HG03457 (cell line): ENCODE results near the gene CYP3A7.
"Not testable (repeated sequence)": the region's sequence is repeated elsewhere in the genome, so short reads cannot be mapped to it uniquely, and the experiment has no call there.

Experiments used
- ATAC-seq: cut with Tn5 transposase; IDR thresholded peaks from one replicate; pipeline ENCODE4 v1.9.1; 2021; ENCODE audit warnings: moderate number of reproducible peaks; ENCODE audit not compliant: unreplicated experiment

The CYP3A7 gene

DNA sequence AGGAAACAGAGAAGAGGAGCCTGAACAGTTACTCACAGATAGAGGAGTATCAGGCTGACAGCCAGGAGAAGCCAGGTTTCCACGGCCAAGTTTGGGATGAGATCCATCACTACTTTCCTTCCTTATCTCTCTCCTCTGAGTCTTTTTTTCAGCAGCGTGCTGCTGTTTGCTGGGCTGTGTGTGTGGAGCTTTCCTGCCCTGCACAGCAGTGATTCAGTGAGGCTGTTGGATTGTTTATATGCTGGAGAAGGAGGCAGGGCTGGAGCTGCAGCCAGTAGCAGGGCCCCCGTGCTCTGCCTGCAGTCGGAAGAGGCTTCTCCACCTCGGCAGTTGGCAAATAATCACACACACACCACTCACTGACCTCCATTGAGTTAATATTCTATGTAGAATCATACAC is at the start of gene CYP3A7:
Gene CYP3A7 (minus strand): TSS at position 210 of the 400 bp plus-strand sequence. CDS start 103 bp downstream, at position 107.
- ATAC-seq = no peak

DNA sequence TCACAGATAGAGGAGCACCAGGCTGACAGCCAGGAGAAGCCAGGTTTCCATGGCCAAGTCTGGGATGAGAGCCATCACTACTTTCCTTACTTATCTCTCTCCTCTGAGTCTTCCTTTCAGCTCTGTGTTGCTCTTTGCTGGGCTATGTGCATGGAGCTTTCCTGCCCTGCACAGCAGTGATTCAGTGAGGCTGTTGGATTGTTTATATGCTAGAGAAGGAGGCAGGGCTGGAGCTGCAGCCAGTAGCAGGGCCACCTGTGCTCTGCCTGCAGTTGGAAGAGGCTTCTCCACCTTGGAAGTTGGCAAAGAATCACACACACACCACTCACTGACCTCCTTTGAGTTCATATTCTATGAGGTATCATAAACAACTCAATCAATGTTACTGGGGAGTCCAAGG is 49.0 kb upstream of the CYP3A7 start, which contains the start of gene CYP3A4:
Gene CYP3A4 (minus strand): TSS at position 178 of the 400 bp plus-strand sequence. CDS start 103 bp downstream, at position 75.
- no peak for ATAC-seq

DNA sequence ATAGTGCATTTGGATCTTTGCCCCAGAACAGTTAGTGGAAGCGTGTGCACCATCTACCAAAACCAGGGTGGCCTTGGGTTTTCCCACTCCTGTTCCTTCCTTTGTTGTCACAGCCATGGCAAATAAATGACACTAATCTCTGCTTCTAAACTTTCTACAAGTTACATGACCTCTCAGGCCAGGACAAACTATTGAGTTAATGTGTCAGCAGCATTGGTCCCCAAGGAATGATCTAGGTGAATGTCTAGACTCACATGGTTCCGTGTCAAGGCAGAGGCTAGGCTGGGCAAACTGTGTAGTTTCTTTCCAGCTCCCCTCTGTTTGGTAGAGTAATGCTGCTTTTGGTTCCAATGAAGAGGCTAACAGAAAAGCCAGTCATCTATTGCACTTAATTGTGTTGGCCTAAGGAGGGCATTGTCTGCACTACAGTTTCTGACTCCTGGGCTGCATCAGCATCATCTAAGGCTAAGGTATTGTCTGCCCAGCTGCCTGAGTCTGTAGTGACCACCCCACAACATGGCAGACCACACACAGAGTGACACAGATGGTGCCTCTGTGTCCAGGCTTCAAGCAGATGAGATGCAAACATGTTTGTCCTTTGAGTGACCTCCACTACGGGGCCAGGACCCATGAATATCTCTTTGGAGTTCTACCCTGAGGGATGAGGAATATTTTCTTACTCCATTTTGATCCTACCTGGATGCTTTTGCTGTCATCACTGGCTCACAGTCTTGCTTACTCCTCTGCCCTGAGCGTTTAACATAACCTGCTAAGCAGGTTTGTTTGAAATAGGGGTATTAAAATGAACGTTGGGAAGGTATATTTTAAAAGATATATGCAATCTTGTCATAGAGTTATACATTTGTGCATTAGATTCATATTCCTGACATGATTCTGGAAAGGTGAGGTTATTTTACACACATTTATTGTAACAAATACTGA is 47.3 kb upstream of the CYP3A7 start:
- ATAC-seq = no peak

DNA sequence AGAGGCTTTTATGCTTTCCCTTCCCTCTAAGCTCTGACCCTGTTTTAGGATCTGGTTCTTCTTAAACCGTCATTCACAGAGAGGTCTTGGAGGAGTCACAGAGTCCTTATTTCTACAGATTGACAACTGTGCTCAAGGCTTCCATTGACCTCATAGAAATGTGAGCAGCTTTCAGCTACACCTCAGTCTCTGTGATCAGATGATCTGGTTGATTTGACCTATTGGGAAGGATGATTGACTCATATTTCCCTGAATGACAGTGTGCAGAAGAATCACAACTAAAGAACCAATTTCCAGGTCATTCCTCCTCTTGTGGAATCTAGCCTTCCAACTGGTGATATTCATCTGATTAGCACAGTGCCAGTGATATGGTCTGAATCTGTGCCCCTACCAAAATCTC is 45.6 kb upstream of the CYP3A7 start:
- no peak for ATAC-seq

DNA sequence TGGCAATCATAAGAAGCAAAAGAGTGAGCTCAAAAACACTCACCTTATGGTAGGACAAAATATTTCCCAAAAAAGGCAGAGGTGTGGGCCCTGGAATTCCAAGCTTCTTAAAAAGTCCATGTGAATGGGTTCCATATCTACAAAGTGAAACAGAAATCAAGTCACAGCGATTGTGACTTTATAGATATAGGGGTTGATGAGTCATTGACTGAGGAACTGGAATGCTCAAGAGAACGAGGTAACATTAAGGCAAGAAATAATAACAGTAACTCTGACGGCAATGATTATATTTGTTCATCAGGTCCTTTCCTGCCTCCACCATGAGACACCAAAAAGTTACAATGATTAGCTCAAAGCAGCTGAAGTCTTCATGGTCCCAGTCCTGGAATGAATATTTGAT is 45.0 kb upstream of the CYP3A7 start:
- ATAC-seq = no peak

DNA sequence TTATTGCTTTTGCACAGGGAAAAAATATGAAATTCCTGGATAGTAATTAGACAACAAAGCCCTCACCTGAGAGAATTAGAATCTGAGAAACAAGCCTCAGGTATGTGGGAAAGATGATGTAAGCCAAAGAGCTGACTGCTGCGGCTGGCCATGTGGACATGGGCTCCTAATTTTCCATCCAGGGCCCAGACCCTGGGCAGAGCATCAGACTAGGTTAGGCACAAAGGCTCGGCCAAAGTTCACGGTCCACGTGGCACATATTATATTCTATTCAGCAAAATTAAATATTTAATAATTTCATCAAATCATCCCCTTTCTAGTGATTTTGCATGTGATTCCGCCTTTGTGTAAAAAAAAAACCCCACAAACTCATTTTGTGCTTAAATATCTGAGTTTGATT is 43.9 kb upstream of the CYP3A7 start:
- ATAC-seq = no peak

DNA sequence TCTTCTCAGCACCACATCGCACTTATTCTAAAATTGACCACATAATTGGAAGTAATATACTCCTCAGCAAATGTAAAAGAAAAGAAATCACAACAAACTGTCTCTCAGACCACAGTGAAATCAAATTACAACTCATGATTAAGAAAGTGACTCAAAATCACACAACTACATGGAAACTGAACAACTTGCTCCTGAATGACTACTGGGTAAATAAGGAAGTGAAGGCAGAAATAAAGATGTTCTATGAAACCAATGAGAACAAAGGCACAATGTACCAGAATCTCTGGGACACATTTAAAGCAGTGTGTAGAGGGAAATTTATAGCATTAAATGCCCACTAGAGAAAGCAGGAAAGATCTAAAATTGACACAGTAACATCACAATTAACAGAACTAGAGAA is 38.4 kb upstream of the CYP3A7 start:
- ATAC-seq = not testable (repeated sequence)

DNA sequence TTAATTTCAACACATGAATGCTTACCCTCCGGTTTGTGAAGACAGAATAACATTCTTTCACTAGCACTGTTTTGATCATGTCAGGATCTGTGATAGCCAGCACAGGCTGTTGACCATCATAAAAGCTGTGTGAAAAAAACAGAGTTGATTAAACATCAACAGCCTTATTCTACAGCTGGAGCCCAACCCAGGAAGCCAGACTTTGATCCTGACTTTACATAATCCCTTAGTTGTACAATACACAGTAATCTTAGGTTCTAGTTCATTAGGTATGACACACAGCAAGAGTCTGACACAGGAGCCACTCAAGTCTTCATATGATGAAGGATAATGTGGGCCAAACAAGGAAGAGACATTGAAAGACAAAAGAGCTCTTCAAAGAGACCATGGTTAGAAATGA is 37.6 kb upstream of the CYP3A7 start:
- no peak for ATAC-seq

DNA sequence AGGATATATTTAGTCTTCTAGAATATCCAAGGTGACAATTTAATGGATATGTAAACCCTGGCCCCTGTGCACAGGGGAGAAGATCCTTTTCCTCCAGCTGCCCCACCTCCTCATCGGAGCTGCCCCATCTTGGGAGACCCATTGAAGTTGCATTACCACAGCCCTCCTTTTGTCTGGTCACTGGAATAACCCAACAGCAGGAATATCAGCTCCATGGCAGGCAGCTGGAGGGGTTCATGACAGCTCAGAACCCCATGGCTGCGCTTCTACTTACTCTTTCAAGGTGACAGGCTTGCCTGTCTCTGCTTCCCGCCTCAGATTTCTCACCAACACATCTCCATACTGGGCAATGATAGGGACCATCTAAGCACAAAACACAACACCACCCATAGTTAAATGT is 34.5 kb upstream of the CYP3A7 start:
- ATAC-seq = not testable (repeated sequence)

DNA sequence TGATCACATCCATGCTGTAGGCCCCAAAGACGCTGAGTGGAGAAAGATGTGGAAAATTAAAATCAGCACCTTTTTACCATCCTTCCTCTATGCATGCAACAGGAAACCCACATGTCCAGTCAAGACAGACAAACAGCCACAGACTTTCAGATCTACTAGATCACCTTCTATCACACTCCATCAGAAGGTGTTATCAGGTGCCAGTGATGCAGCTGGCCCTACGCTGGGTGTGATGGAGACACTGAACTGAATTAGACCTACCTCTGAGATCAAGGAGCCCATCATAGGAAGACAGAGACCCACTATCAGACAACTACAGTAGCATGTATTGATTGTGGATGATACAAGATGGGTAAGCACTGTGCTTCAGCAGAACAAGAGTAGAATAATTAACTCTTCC is 33.5 kb upstream of the CYP3A7 start:
- no peak for ATAC-seq

DNA sequence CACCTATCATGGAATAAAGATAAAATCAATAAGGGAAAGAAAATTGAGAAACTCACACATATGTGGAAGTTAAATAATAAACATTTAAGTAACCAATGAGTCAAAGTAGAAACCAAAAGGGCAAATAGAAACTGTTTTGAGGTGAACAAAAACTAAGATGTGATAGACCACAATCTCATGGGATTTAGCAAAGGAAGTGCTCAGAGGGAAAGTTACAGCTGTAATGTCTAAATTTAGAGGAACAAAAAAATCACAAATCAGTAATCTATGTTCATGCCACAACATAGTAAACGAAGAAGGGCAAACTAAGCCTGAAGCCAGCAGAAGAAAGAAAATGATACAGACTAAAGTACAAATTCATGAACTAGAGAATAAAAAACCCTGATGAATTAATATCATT is 32.7 kb upstream of the CYP3A7 start:
- ATAC-seq = no peak

DNA sequence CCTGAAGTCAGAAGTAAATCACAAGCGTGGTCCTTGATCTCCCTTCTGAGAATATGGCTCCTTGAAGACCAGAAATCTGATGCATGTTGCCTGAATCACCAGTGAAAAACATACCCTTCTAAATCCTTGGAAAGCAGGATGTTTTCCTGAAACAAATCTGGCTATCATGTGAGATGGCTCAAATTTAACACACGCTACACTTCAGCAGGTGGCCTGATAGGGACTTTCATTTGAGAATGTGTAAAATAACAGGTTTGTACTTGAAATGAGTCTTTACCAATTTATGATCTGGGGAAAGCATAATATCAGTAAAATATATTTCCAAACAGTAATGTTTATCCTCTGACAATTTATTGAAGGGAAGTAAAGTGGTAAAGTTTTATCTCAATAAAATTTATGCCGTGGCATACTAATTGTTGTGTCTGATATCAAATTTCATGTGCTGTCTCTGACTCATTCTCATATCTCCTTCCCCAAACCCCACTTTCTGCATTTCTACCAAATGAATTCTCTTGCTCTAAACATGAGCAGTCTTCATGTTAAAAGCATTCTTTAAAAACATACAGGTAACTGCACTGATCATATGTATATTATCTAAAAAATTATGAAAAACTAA is 31.6 kb upstream of the CYP3A7 start:
- ATAC-seq = no peak

DNA sequence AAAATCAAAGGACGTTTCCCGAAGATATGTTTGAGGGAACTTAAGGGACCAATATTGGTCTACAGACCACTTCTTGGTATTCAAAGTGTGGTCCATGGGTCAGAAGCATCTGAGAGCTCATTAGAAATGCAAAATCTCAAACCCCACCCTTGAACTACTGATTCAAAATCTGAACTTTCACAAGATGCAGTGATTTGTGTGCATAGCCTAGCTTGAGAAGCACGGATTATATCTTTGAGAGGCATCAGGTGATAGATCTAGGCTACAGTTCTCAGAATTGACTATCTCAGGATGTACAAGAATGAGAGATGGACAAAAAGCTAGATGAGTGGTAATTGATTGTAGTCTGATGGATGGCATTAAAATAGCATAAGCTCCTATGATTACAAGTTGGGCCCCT is 29.5 kb upstream of the CYP3A7 start:
- ATAC-seq = no peak

DNA sequence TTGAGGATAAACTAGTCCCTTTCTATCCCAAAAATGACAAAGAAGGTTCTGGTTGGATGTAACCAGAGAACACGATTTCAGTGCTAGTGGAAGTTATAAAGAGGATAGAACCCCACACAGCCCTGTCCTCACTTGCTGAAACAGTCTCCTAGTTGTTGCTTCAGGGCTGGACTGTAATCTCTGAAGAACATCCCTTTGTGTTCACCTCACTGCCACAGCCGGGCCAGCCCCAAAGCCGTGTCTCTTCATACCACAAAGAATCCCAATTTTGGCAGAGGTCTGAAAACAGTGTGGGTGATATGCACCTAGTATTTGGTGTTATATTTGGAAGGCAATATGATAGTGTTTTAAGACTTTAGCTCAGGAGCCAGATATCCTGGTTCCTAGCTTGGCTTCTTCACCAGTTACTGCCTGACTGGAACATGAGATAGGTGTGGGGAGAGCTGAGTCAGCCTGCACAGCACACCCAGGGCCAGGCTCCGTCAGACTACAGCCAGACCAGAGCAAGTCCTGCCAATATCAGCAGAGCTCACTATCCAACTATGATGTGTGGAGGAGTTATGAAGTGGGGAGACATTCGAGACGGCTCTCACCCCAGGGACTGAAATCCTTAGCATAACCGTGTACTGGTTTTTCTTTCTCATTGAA is 27.8 kb upstream of the CYP3A7 start:
- ATAC-seq = no peak

DNA sequence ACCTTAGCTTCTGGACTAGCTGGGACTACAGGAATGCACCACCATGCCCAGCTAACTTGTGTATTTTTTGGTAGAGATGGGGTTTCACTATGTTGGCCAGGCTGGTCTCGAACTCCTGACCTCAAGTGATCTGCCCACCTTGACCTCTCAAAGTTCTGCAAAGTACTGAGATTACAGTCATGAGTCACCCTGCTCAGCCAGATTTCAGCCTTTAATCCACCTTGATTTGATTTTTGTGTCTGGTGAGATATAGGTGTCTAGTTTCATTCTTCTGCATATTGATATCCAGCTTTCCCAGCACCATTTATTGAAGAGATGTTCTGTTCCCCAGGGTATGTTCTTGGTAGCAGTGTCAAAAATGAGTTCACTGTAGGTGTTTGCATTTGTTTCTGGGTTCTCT is 20.1 kb upstream of the CYP3A7 start:
- ATAC-seq = no peak

DNA sequence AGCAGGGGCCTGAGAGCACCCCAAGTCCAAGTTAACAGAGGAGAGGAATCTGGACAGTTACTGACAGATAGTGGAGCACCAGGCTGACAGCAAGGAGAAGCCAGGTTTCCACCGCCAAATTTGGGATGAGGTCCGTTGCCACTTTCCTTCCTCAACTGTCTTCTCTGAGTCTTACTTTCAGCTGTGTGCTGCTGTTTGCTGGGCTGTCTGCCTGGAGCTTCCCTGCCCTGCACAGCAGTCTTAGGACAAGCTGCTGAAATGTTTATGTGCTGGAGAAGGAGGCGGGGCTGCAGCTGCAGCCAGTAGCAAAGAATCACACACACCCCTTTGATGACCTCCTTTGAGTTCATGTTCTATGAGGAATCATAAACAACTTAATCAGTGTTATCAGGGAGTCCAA is 17.4 kb upstream of the CYP3A7 start:
- ATAC-seq = no peak

DNA sequence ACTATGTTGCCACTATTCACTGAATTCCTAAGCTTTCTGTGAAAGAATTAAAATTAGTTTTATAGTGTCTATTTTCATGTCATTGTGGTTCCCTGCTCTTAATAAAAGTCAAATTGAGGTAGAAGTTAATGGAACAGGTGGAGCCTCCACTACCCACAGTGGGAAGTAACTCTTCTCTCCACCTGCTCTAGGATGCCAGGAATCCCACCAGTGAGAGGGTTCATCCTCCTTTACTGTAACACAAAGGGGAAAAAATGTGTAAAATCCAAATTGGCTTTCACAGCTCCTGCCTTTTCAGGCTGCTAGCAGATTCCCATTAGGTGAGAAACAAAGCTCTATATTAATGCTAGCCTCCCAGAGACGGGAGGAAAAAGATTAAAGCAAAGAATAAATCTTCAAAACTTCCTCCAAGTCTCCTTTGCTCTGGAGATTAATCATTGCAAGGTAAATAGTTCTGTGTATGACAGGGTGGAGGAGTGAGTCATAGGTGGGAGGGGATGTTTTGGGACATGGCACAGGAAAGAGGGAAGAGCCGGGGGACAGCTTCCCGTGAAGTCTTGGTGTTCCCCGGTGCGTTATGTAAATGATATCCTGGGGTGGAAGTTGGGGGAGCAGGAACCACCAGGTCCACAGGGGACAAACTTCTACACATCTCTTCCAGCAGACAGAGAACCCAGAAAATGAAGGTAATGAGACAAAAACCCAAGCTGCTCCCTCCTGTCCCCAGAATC is 16.5 kb upstream of the CYP3A7 start:
- ATAC-seq = not testable (repeated sequence)

DNA sequence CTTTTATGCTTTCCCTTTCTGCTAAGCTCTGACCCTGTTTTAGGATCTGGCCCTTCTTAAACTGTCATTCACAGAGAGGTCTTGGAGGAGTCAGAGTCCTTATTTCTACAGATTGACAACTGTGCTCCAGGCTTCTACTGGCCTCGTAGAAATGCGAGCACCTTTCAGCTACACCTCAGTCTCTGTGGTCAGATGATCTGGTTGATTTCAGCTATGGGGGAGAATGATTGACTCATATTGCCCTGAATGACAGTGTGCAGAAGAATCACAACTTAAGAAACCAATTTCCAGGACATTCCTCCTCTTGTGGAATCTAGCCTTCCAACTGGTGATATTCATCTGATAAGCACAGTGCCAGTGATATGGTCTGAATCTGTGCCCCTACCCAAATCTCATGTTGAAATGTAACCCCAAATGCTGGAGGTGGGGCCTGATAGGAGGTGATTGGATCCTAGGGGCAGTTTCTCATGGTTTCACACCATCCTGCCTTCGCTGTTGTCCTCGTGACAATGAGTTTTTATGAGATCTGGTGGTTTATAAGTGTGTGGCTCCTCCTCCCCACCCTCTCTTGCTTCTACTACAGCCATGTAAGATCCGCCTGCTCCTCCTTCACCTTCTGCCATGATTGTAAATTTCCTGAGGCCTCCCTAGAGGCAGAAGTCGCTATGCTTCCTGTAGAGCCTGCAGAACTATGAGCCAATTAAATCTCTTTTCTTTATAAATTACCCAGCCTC is 14.0 kb upstream of the CYP3A7 start:
- ATAC-seq = no peak

DNA sequence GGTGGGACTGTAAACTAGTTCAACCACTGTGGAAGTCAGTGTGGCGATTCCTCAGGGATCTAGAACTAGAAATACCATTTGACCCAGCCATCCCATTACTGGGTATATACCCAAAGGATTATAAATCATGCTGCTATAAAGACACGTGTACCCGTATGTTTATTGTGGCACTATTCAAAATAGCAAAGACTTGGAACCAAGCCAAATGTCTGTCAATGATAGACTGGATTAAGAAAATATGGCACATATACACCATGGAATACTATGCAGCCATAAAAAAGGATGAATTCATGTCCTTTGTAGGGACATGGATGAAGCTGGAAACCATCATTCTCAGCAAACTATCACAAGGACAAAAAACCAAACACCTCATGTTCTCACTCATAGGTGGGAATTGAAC is 11.9 kb upstream of the CYP3A7 start:
- not testable (repeated sequence) for ATAC-seq

DNA sequence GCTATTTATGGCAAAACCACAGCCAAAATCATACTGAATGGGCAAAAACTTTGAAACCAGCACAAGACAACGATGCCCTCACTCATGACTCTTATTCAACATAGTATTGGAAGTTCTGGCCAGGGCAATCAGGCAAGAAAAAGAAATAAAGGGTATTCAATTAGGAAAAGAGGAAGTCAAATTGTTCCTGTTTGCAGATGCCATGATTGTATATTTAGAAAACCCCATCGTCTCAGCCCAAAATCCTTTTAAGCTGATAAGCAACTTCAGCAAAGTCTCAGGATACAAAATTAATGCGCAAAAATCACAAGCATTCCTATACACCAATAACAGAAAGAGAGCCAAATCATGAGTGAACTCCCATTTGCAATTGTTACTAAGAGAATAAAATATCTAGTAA is 10.4 kb upstream of the CYP3A7 start:
- not testable (repeated sequence) for ATAC-seq
